ENCODE measurements around the gene METTL16. TPM values are rescaled to one million over a fixed set of nuclear protein-coding genes. Genes with fewer than 3 reads are reported as not detected.

Gene METTL16
- total RNA-seq, 4 donors from 2014 or later: 16.1 to 141 (median 19.8) TPM

DNA sequence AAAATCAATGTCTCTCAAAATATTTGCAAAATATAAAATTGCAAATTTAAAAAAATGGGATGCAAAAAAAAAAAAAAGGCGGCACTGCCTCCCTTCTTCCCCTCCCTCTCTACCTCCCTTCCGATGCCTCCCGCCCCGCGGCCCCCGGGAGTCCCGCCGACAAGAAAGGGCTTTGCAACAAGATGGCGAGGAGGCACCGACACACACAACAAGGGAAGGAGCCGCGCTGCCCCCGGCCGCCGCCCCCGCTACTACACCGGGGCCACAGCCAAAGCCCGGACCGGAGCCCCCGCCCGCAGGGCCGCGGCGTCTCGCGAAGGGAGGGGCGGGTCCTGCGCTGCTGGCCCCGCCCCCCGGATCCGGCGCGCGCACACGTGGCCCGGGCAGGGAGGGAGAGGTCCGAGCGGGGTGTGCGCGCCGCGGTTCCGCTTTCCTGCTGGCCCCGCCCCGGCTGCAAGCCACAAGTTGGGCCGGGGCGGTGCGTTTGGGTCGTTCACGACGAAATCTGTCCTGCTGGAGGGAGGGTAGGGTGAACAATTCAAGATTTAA lies 110.7 kb downstream of the METTL16 start, which contains the start of gene MNT:
Gene MNT, minus strand, starts transcription at position 184 of the 549 bp plus-strand sequence. CDS start 348 bp downstream, outside the sequence.
- peak; percentile 90 to 93 (median 91) for TF ChIP-seq POLR2AphosphoS5 (IDR thresholded peaks at IDR 0.05)
- no peak for TF ChIP-seq CTCF (IDR thresholded peaks at IDR 0.05)
- no peak for TF ChIP-seq EP300 (IDR thresholded peaks at IDR 0.05; ENCODE audit: low read depth)
- peak; percentile 80 for TF ChIP-seq POLR2A (IDR thresholded peaks at IDR 0.05)
- WGBS, 2 donors (ENCODE audit: low coverage in 1 of 2): 0% methylated on average over 28 of the region's 51 CpGs; no CpG with 5 or more reads in 1 of the 2 donors
- in situ Hi-C loops (cut with MboI; ENCODE audit: low pct_ligation_motif_present in 1 of 4, low pct_unique_long_range_greater_than_20kb in 1 of 4, low sequenced_read_pairs in 3 of 4): no loop called here
- Histone ChIP-seq H3K4me3 (peak within 1 kb of the TSS; percentile 81 to 92 (median 90)), H3K9me3 (no peaks in the 10 kb centered on the region), H3K27me3 (no peaks in the 10 kb centered on the region), H3K4me1 (peaks cover 54 to 72% (median 67%) of the 10 kb centered on the region in 4 donors), H3K36me3 (no peaks in the 10 kb centered on the region), H3K27ac (peak within 1 kb of the TSS; percentile 98 to 100 (median 100))
- peak; percentile 96 for DNase-seq
- intact Hi-C loops (cut with DNase I; ENCODE audit: low total_unique reads): no loop called here

GRCh38 chr17:2400474-2400866 lies 111.2 kb downstream of the METTL16 start:
- peak overlapping the region; percentile 81 to 92 (median 90) for H3K4me3 ChIP-seq
- peaks cover 54 to 72% (median 67%) of the 10 kb centered on the region in 4 donors for H3K4me1 ChIP-seq
- TF ChIP-seq CTCF (IDR thresholded peaks at IDR 0.05) (no peak), POLR2AphosphoS5 (IDR thresholded peaks at IDR 0.05) (no peak), EP300 (IDR thresholded peaks at IDR 0.05; ENCODE audit: low read depth) (no peak), POLR2A (IDR thresholded peaks at IDR 0.05) (no peak)
- intact Hi-C loops (cut with DNase I; ENCODE audit: low total_unique reads): no loop called here
- H3K36me3 ChIP-seq: no peaks in the 10 kb centered on the region
- H3K27me3 ChIP-seq: no peaks in the 10 kb centered on the region
- no peaks in the 10 kb centered on the region for H3K9me3 ChIP-seq
- DNase-seq: peak; percentile 61
- peak overlapping the region; percentile 98 to 100 (median 100) for H3K27ac ChIP-seq
- in situ Hi-C loops (cut with MboI; ENCODE audit: low pct_ligation_motif_present in 1 of 4, low pct_unique_long_range_greater_than_20kb in 1 of 4, low sequenced_read_pairs in 3 of 4): no loop called here
- 0% methylated on average over 26 of the region's 43 CpGs; no CpG with 5 or more reads in 1 of the 2 donors for WGBS, 2 donors (ENCODE audit: low coverage in 1 of 2)

DNA sequence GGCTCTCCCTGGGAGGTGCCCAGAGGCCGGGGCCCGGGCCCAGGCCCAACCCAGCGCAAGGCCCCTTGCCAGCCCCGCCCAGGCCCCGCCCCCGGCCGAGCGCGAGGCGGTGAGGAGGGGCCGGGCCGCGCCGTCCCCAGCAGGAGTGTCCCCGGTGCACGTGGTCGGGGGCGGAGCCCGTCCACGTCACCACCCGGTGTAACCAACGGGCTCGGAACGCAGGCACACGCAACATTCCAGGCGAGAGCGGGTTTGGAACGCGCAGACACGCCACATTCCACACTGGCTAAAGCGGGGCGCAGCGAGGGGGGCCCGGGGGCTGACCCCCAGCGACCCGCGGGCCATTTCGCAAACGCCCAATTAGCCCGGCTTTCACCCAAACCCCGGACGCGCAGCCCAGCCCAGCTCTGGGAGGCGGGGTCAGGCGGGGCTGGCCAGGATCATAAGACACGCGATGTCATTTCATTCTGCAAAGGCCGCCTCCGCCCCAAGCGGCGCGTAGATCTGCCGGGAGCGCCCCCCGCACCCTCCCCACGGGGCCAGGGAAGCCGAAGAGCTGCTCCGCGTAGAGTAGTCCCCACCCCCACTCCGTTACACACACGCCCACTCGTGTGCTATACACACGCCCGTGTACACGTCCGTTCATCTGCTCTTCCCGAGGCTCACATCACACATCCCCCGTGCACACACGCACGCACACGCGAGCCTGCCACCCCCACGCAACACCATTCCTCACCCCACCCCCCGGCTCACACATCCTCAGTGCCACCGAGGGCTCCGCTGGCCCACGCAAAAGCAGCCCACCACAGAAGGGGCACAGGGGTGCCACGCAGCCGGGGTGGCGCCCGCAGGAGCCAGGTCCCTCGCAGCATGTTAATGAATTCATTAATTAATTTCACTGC lies 111.9 kb downstream of the METTL16 start:
- no peaks in the 10 kb centered on the region for H3K27me3 ChIP-seq
- in situ Hi-C loops (cut with MboI; ENCODE audit: low pct_ligation_motif_present in 1 of 4, low pct_unique_long_range_greater_than_20kb in 1 of 4, low sequenced_read_pairs in 3 of 4): no loop called here
- no peaks in the 10 kb centered on the region for H3K36me3 ChIP-seq
- no peaks in the 10 kb centered on the region for H3K9me3 ChIP-seq
- peak overlapping the region; percentile 81 to 92 (median 90) for H3K4me3 ChIP-seq
- intact Hi-C loops (cut with DNase I; ENCODE audit: low total_unique reads): no loop called here
- peak; percentile 98 for DNase-seq
- peaks cover 55 to 72% (median 67%) of the 10 kb centered on the region in 4 donors for H3K4me1 ChIP-seq
- WGBS, 2 donors (ENCODE audit: low coverage in 1 of 2): 1% methylated on average over 63 of the region's 82 CpGs; no CpG with 5 or more reads in 1 of the 2 donors
- TF ChIP-seq EP300 (IDR thresholded peaks at IDR 0.05; ENCODE audit: low read depth): peak; percentile 59
- no peak for TF ChIP-seq CTCF (IDR thresholded peaks at IDR 0.05)
- peak; percentile 95 to 98 (median 98) for TF ChIP-seq POLR2AphosphoS5 (IDR thresholded peaks at IDR 0.05)
- TF ChIP-seq POLR2A (IDR thresholded peaks at IDR 0.05): peak; percentile 98
- H3K27ac ChIP-seq: peak overlapping the region; percentile 98 to 100 (median 100)
